ENCODE measurements around the gene CHCHD6. TPM values are rescaled to one million over a fixed set of nuclear protein-coding genes. Genes with fewer than 3 reads are reported as not detected.

CHCHD6 gene
- total RNA-seq, 2 donors from 2014 or later, result 8.7 to 9.9 TPM

- Mint-ChIP-seq H3K9me3 (no peaks in the 10 kb centered on the region), H3K36me3 (ENCODE audit: low read depth) (no peaks in the 10 kb centered on the region), H3K4me3 (no peak overlapping the region), H3K4me1 (no peaks in the 10 kb centered on the region), H3K27ac (no peak overlapping the region), H3K27me3 (no peaks in the 10 kb centered on the region)
- ATAC-seq (replicated peaks), result no peak
Observed at GRCh38 chr3:126891141-126891540, 187.1 kb downstream of the CHCHD6 start.

- Mint-ChIP-seq H3K4me1 (no peaks in the 10 kb centered on the region), H3K27ac (no peak overlapping the region), H3K27me3 (no peaks in the 10 kb centered on the region), H3K36me3 (ENCODE audit: low read depth) (no peaks in the 10 kb centered on the region), H3K9me3 (no peaks in the 10 kb centered on the region), H3K4me3 (no peak overlapping the region)
- ATAC-seq (replicated peaks), result no peak
Observed at GRCh38 chr3:126891791-126892190, 187.8 kb downstream of the CHCHD6 start.

- no peak overlapping the region for H3K27ac Mint-ChIP-seq
- H3K4me1 Mint-ChIP-seq, result no peaks in the 10 kb centered on the region
- no peaks in the 10 kb centered on the region for H3K36me3 Mint-ChIP-seq (ENCODE audit: low read depth)
- H3K9me3 Mint-ChIP-seq, result no peaks in the 10 kb centered on the region
- ATAC-seq (replicated peaks), result no peak
- H3K4me3 Mint-ChIP-seq, result no peak overlapping the region
- H3K27me3 Mint-ChIP-seq, result no peaks in the 10 kb centered on the region
Observed at GRCh38 chr3:126893651-126894050, 189.6 kb downstream of the CHCHD6 start.

- Mint-ChIP-seq H3K27ac (no peak overlapping the region), H3K27me3 (no peaks in the 10 kb centered on the region), H3K36me3 (ENCODE audit: low read depth) (no peaks in the 10 kb centered on the region), H3K4me3 (no peak overlapping the region), H3K4me1 (no peaks in the 10 kb centered on the region), H3K9me3 (no peaks in the 10 kb centered on the region)
- no peak for ATAC-seq (replicated peaks)
Observed at GRCh38 chr3:126894475-126894874, 190.4 kb downstream of the CHCHD6 start.

GRCh38 chr3:126895178-126896066, 191.4 kb downstream of the CHCHD6 start:
- H3K27ac Mint-ChIP-seq, result no peak overlapping the region
- no peak overlapping the region for H3K4me3 Mint-ChIP-seq
- no peaks in the 10 kb centered on the region for H3K9me3 Mint-ChIP-seq
- no peaks in the 10 kb centered on the region for H3K27me3 Mint-ChIP-seq
- no peak for ATAC-seq (replicated peaks)
- H3K4me1 Mint-ChIP-seq, result no peaks in the 10 kb centered on the region
- no peaks in the 10 kb centered on the region for H3K36me3 Mint-ChIP-seq (ENCODE audit: low read depth)

- Mint-ChIP-seq H3K4me1 (no peaks in the 10 kb centered on the region), H3K27ac (no peak overlapping the region), H3K36me3 (ENCODE audit: low read depth) (no peaks in the 10 kb centered on the region), H3K4me3 (no peak overlapping the region), H3K9me3 (no peaks in the 10 kb centered on the region), H3K27me3 (no peaks in the 10 kb centered on the region)
- ATAC-seq (replicated peaks), result no peak
Observed at GRCh38 chr3:126896067-126896441, 192.0 kb downstream of the CHCHD6 start.

GRCh38 chr3:126896968-126897367, 192.9 kb downstream of the CHCHD6 start:
- no peak for ATAC-seq (replicated peaks)
- Mint-ChIP-seq H3K36me3 (ENCODE audit: low read depth) (no peaks in the 10 kb centered on the region), H3K9me3 (no peaks in the 10 kb centered on the region), H3K27me3 (no peaks in the 10 kb centered on the region), H3K4me1 (peaks cover 1% of the 10 kb centered on the region), H3K27ac (no peak overlapping the region), H3K4me3 (no peak overlapping the region)

GRCh38 chr3:126897943-126898342, 193.9 kb downstream of the CHCHD6 start:
- Mint-ChIP-seq H3K9me3 (no peaks in the 10 kb centered on the region), H3K4me3 (no peak overlapping the region), H3K36me3 (ENCODE audit: low read depth) (no peaks in the 10 kb centered on the region), H3K4me1 (peaks cover 3% of the 10 kb centered on the region), H3K27ac (no peak overlapping the region), H3K27me3 (no peaks in the 10 kb centered on the region)
- ATAC-seq (replicated peaks), result no peak

- Mint-ChIP-seq H3K9me3 (no peaks in the 10 kb centered on the region), H3K36me3 (ENCODE audit: low read depth) (no peaks in the 10 kb centered on the region), H3K4me1 (peaks cover 3% of the 10 kb centered on the region), H3K4me3 (no peak overlapping the region), H3K27me3 (no peaks in the 10 kb centered on the region), H3K27ac (no peak overlapping the region)
- ATAC-seq (replicated peaks), result no peak
Observed at GRCh38 chr3:126900859-126901540, 197.0 kb downstream of the CHCHD6 start.

GRCh38 chr3:126901631-126902030, 197.6 kb downstream of the CHCHD6 start:
- Mint-ChIP-seq H3K36me3 (ENCODE audit: low read depth) (no peaks in the 10 kb centered on the region), H3K27me3 (no peaks in the 10 kb centered on the region), H3K27ac (no peak overlapping the region), H3K4me1 (peaks cover 3% of the 10 kb centered on the region), H3K4me3 (no peak overlapping the region), H3K9me3 (no peaks in the 10 kb centered on the region)
- ATAC-seq (replicated peaks), result no peak

GRCh38 chr3:126903521-126903920, 199.5 kb downstream of the CHCHD6 start:
- no peak overlapping the region for H3K4me3 Mint-ChIP-seq
- no peak overlapping the region for H3K27ac Mint-ChIP-seq
- H3K36me3 Mint-ChIP-seq (ENCODE audit: low read depth), result no peaks in the 10 kb centered on the region
- no peak for ATAC-seq (replicated peaks)
- H3K4me1 Mint-ChIP-seq, result peaks cover 7% of the 10 kb centered on the region
- no peaks in the 10 kb centered on the region for H3K9me3 Mint-ChIP-seq
- H3K27me3 Mint-ChIP-seq, result no peaks in the 10 kb centered on the region

GRCh38 chr3:126907557-126907956, 203.5 kb downstream of the CHCHD6 start:
- Mint-ChIP-seq H3K4me3 (no peak overlapping the region), H3K9me3 (no peaks in the 10 kb centered on the region), H3K36me3 (ENCODE audit: low read depth) (no peaks in the 10 kb centered on the region), H3K27me3 (no peaks in the 10 kb centered on the region), H3K4me1 (peaks cover 35% of the 10 kb centered on the region), H3K27ac (no peak overlapping the region)
- ATAC-seq (replicated peaks), result no peak

GRCh38 chr3:126908752-126909275, 204.8 kb downstream of the CHCHD6 start:
- no peaks in the 10 kb centered on the region for H3K36me3 Mint-ChIP-seq (ENCODE audit: low read depth)
- H3K4me3 Mint-ChIP-seq, result peak overlapping the region; percentile 4
- no peak for ATAC-seq (replicated peaks)
- H3K9me3 Mint-ChIP-seq, result no peaks in the 10 kb centered on the region
- H3K27ac Mint-ChIP-seq, result peak overlapping the region; percentile 34
- peaks cover 35% of the 10 kb centered on the region for H3K4me1 Mint-ChIP-seq
- no peaks in the 10 kb centered on the region for H3K27me3 Mint-ChIP-seq

- H3K27ac Mint-ChIP-seq, result peak overlapping the region; percentile 84
- ATAC-seq (replicated peaks), result no peak
- peaks cover under 1% of the 10 kb centered on the region for H3K36me3 Mint-ChIP-seq (ENCODE audit: low read depth)
Observed at GRCh38 chr3:126910231-126910630, 206.2 kb downstream of the CHCHD6 start.

More at GRCh38 chr3:126910231-126910630, 206.2 kb downstream of the CHCHD6 start:
- peaks cover 35% of the 10 kb centered on the region for H3K4me1 Mint-ChIP-seq
- no peaks in the 10 kb centered on the region for H3K9me3 Mint-ChIP-seq
- H3K27me3 Mint-ChIP-seq, result no peaks in the 10 kb centered on the region
- peak overlapping the region; percentile 70 for H3K4me3 Mint-ChIP-seq

All from activated T-helper 17 cell treated with anti-CD3 and anti-CD28 coated beads, Interleukin-2, amount 50 U/mL, for 72 hours (primary cell).